HG03378 (cell line): Measurements from ENCODE around the gene HOPX.
"Not testable (repeated sequence)": the region's sequence is repeated elsewhere in the genome, so short reads cannot be mapped to it uniquely, and the experiment has no call there.

Source experiments
- ATAC-seq: cut with Tn5 transposase; IDR thresholded peaks from one replicate; pipeline ENCODE4 v1.9.1; 2021; ENCODE audit warnings: mild to moderate bottlenecking, moderate library complexity; ENCODE audit not compliant: unreplicated experiment

Gene HOPX

GRCh38 chr4:56655627-56656345 is 25.3 kb downstream of the HOPX start:
- ATAC-seq = no peak

DNA sequence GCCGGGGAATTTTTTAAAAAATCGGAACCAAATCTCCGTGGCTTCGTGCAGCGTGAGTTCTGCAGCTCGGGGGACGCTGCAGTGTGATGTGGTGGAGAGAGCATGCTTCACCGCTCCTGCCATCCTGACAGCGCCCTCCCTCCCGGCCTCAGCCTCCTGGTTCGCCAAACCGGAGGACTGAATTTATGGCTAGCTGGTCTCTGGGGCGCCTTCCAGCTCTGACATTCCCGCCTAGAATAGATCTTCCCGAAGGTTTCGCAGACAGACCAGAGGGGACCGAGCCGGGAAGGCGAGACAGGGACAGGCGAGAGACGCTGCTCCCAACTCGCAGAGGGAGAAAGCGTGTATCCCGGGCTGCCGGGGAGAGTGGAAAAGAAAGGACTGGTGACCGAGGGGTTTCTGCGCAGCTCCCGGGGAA is 25.9 kb downstream of the HOPX start:
- no peak for ATAC-seq

DNA sequence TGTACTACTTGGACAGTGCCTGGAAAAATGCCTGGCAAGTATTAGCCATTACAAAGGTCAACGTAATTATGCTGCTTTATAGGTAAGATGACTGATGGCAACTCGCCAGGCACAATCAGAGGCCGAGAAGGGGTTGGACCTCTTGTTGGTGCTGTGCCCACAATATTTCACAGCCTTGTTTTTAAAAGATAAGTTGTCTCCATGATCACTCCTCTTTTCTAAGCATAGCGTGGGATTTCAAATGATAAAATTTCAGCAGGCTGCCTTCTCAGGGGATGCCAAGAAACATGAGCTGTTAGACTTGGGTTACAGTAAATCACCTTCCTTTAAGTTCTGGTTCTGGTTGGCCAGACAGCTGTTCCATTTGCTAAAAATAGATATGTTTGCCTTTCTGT is 26.9 kb downstream of the HOPX start:
- ATAC-seq = no peak

- no peak for ATAC-seq
Measured at GRCh38 chr4:56653461-56654237, 27.4 kb downstream of the HOPX start.

GRCh38 chr4:56652196-56652595 is 28.9 kb downstream of the HOPX start:
- no peak for ATAC-seq

DNA sequence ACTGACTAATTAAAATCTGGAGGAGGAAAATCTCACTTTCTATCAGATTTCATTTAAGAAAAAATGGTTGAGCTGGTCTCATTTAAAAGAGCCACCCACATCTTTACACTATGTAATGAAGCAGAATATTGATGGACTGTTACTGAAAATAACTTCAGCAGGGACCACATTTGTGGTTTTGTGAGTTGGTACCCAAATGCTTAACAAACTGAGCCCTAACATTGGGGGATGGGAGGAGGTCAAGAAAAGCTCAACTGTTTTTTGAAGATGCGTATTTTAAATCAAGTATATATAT is 30.1 kb downstream of the HOPX start:
- no peak for ATAC-seq

GRCh38 chr4:56650262-56651055 is 30.6 kb downstream of the HOPX start:
- no peak for ATAC-seq

- ATAC-seq = no peak
Measured at GRCh38 chr4:56649445-56650261, 31.4 kb downstream of the HOPX start.

DNA sequence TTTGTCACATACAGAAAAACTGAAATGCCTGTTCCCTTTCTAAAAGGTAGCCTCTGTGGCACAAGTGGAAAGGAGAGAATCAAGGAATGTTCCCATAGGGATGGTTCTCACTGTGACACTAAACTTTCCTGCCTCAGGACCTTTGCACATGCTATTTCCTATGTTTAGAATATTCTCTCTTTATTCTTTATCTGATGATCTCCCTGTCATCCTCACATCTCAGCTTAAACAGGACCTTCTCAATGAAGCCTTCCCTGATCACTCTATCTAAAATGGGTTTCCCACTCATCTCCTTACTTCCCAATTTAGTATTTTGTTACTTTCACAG is 32.3 kb downstream of the HOPX start:
- ATAC-seq = no peak

DNA sequence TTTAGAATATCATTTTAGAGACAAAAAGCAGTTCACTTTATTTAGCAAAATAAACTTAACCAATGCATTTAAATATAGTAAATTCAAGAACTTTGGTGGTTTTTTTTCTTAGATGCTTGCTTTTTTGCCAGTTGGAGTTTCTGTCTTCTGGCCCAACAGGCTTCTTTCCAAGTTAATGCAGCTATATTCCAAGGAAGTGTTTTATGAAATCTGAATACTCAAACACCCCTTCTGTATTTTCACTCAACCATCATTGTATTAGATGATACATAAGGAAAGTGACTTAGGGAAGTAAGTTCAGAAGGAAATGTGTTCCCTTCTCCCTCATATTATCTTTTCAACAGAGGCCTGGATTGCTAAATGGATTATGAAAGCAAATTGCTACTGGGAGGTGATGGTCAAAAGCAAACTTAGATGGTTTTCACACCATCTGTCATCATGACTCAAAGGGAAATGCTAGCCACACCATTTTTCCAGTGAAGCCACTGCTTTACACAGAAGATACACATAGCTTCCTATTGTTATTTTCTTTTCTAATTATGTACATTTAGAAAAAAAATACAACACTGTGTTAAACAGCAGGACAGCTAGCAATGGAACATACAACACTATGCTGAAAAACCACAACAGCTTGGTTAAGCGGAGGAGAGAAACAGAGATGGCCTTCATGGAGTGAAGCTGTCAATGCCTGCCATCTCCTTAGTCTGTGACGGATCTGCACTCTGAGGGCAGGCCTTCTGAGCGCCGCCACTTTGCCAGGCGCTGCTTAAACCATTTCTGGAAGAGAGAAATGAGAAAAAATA is 32.9 kb downstream of the HOPX start:
- no peak for ATAC-seq

- ATAC-seq = no peak
Measured at GRCh38 chr4:56646341-56646740, 34.8 kb downstream of the HOPX start.

GRCh38 chr4:56643596-56643995 is 37.5 kb downstream of the HOPX start:
- no peak for ATAC-seq

DNA sequence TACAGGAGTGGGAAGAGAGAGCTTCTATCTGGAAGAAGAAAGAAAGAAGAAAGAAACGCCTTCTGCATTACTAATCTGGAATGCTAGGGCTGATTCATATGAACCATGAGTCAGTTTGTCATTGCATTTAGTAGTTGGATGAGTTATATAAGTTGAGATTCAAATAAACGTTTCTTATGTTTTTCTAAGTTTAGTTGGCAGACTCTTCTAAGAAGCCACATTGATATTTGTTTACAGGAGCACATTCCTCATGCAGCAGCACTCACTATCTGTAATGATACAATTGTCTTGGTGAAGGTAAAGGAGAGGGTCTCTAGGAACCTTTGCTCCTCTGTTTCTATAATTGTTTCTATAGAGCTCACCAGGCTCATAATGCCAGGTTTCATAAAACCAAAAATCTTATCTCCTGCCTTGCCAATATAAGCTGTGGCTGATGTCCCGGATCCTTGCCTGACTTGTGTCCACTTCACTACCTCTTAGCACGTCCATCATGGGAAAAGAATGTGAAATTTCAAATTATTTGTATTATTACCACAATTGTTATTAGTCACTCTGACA is 39.5 kb downstream of the HOPX start:
- no peak for ATAC-seq

- ATAC-seq = no peak
Measured at GRCh38 chr4:56640621-56641493, 40.2 kb downstream of the HOPX start.

DNA sequence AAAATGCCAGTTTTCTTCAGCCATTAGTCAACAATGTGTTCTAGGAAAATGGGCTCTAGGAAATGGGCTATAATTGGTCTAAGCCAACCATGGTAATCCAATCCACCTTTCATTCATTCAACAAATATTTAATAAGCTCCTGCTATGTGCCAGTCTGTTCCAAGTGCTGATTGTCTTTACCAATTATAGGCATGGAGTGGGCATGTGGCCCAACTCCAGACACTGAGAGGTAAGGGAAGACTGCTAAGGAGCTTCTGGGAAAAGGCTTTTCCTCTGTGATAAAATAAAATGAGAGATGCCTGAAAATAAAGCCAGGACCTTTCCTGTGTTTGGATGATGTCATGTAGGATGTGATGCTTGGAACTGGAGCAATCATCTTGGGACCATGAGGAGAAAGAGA is 43.3 kb downstream of the HOPX start:
- ATAC-seq = no peak

DNA sequence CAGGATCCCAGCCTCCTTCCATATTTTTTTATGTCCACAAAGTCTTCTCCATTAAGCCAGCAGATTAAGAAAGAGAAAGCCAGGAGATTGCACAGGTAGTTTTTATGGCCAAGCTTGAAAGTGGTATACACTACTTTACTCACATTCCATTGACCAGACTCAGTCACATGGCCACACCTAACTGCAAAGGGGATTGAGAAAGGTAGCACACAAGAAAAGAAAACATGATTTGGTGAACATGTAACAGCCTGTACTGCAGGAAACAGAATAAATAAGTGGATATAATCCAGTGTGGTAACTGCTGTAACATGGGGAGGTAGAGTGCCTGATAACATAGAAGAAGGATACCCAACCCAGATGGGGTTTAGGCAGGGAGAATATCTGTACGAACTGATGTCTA is 43.9 kb downstream of the HOPX start:
- ATAC-seq = no peak

DNA sequence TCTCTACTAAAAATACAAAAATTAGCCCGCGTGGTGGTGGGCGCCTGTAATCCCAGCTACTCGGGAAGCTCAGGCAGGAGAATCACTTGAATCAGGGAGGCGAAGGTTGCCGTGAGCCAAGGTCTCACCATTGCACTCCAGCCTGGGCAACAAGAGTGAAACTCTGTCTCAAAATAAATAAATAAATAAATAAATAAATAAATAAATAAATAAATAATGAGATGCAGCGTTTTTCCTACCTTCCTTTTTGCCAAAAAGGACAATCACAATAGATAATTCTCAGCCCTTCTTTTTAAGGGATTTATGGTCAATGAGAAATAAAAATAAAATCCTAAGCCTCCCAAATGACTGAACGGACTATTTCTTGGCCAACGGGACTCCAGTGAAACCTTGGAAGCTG is 46.1 kb downstream of the HOPX start:
- ATAC-seq = not testable (repeated sequence)

- no peak for ATAC-seq
Measured at GRCh38 chr4:56633486-56633885, 47.6 kb downstream of the HOPX start.
